ENCODE results near the gene ASB8. TPM values are rescaled to one million over a fixed set of nuclear protein-coding genes. Genes with fewer than 3 reads are reported as not detected.

The ASB8 gene
- total and polyA plus RNA-seq, 9 of the 15 experiments (the other 6 are each of a cell fraction or from before 2014, with no cell fraction given) = 13.3 to 29.0 (median 19.6) TPM

DNA sequence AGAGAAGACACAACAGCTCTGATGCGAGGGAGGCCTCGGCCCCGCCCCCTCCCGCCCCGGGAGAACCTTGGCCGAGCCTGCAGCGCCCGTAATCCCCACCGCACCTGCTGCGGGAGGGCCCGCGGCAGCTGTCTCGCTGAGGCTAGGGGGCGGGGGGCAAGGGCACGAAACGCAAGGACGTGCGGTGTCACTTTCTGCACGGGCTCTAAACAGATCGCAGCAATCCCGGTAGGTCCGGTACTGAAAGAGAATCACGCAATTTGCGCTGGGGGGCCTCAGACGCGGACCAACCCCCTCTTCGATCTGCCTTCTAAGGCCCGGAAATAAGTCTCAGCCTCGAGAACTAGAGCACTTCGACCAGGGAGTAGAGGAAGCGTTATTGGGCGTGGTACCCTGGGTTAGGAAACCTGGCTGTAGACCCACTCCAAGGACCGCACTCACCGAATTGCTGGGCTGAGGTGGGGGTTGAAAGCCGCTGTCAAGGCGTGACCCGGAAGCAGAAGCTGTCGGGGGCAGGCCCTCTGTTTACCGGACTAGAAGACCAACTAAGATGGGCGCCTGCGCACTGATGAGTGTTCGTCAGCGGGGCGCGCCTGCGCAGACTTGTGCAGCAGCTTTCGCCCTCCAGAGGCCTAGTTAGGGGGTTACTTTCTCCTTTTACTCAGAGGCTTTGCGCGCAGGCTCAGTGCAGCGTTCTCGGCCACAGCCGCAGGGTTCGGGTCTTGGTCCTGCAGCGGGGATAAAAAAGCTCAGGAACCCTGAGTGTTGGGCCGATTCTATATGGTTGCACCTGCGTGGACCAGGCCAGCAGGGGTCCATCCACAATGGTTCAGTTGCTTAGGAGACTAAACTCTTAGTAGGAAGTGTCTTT, at the start of gene ASB8 (continued):
- TF ChIP-seq ARID3A (IDR thresholded peaks at IDR 0.05; ENCODE audit: borderline replicate concordance, low read depth, low read length) (no peak), GTF2A2 (tag; IDR thresholded peaks at IDR 0.05) (no peak), SNIP1 (IDR thresholded peaks at IDR 0.05; ENCODE audit: low read depth) (no peak), IRF9 (tag; IDR thresholded peaks at IDR 0.05) (no peak), ZNF197 (CRISPR knock-in tag; IDR thresholded peaks at IDR 0.05; ENCODE audit: low read depth) (peak; percentile 58; the same call in 1 of the 2 replicates), HNRNPH1 (optimal IDR thresholded peaks at IDR 0.05; ENCODE audit: low read depth, low read length) (no peak), TSC22D4 (tag; IDR thresholded peaks at IDR 0.05) (no peak), CTCFL (IDR thresholded peaks at IDR 0.05; ENCODE audit: borderline replicate concordance, insufficient read depth, low read depth, low read length, poor library complexity, severe bottlenecking) (peak; percentile 71), NR2F6 (CRISPR knock-in tag; IDR thresholded peaks at IDR 0.05) (no peak), FOXM1 (IDR thresholded peaks at IDR 0.05; ENCODE audit: low read depth) (no peak), FOXM1 (CRISPR knock-in tag; IDR thresholded peaks at IDR 0.05; ENCODE audit: low read depth) (0 out of 2 replicates have a peak, but pooled peaks have one; percentile 70), ZNF212 (CRISPR knock-in tag; IDR thresholded peaks at IDR 0.05) (no peak), ZNF324 (CRISPR knock-in tag; IDR thresholded peaks at IDR 0.05) (no peak), ZNF263 (CRISPR knock-in tag; IDR thresholded peaks at IDR 0.05; ENCODE audit: borderline replicate concordance) (no peak), XRCC4 (IDR thresholded peaks at IDR 0.05; ENCODE audit: extremely low read depth, insufficient read depth, insufficient read length) (no peak), ZNF79 (CRISPR knock-in tag; IDR thresholded peaks at IDR 0.05; ENCODE audit: low read depth) (no peak), HCFC1 (IDR thresholded peaks at IDR 0.05; ENCODE audit: low read depth, low read length) (peak; percentile 70)
- TF ChIP-seq, protein P1, sequence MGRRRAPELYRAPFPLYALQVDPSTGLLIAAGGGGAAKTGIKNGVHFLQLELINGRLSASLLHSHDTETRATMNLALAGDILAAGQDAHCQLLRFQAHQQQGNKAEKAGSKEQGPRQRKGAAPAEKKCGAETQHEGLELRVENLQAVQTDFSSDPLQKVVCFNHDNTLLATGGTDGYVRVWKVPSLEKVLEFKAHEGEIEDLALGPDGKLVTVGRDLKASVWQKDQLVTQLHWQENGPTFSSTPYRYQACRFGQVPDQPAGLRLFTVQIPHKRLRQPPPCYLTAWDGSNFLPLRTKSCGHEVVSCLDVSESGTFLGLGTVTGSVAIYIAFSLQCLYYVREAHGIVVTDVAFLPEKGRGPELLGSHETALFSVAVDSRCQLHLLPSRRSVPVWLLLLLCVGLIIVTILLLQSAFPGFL (CRISPR knock-in tag; IDR thresholded peaks at IDR 0.05) = no peak
